ENCODE measurements around the gene USP54. TPM values are rescaled to one million over a fixed set of nuclear protein-coding genes. Genes with fewer than 3 reads are reported as not detected.

Gene USP54
- total RNA-seq, 1 donor from 2014 or later = 5.8 TPM

DNA sequence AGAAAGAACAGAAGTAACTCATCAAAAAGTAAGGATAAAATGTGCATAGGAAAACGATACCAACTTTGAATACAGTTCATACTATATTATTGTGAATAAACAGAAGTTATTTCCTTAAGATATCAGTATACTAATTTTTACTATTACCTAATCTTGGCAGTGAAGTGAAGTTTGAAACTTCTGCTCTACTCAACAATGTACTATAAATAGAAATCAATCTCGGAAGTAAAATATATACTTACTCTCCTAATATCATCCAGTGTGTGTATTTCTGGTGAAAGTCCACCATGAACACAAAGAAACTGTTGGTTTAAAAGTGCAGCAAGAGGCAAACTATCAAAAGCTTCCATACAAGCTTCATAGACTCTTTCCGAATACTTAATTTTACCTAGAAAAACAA, 119.9 kb downstream of the USP54 start:
- DNase-seq (ENCODE audit: low read depth in 2 of 2) = no peak

DNA sequence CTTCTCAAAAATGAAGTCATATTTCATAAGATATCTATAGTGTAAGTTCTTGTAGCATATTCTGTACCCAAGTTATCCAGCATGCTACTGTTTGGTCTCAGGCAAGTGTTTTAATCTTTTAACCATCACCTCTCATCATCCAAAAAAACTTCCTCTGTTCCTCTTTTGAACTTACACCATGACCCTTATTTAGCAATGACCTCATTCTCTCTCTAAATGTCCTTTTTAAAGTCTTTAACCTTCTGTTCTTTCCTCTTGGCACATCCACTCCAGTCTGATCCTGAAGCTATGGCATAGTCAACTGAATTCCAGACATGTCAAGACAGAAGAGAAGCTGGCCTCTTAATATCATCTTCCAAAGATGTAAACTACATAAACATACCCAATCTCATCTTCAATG, 121.6 kb downstream of the USP54 start:
- no peak for DNase-seq (ENCODE audit: low read depth in 2 of 2)

DNA sequence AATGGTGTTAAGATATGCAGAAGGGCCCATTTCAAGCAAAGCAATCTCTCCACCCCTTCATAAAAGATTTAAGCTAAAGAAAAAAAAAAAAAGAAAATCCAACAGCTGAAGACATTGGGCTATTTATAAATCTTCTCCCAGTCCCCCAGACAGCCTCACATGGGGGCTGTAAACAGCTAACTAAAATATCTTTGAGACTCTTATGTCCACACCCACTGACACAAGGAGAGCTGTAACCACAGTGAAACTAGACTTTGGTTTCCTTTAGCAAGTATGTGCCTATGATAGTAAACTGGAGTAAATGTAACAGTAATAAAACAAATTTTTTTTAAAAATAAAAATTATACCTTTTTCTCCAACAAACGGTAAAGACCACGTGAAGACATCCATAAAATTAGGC, 123.9 kb downstream of the USP54 start:
- no peak for DNase-seq (ENCODE audit: low read depth in 2 of 2)

DNA sequence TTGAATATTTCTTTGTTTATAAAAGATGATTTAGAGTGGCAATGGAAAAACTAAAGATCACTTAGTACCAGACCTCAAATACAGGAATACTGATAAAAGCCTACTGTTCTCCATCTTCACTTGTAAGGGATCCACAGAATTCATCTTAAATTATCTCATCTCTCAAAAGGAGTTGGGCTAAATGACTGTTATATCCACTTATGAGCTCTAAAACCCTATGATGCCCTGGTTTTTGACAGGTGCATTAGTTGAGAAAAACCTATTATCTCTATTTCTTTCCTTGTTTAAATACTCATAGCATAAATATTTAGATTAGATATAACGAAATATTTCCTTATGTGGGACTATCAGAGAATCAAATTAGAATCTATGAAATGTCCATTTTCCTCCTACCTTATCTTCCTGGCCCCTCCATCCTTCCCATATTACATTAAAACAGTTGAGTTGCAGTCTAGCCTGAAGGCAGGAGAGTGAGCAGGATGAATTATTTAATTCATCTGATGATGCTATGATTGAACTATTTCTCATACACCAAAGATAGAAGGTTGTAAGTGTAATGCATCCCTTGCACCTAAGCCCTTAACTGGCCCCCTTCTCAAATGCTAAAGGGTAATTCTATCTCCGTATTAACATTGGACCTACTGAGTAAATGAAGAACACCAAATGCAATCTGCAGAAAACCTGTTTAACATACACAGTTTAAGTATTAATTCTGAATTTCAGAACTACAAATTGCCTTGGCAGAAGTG, 125.0 kb downstream of the USP54 start:
- DNase-seq (ENCODE audit: low read depth in 2 of 2) = no peak

DNA sequence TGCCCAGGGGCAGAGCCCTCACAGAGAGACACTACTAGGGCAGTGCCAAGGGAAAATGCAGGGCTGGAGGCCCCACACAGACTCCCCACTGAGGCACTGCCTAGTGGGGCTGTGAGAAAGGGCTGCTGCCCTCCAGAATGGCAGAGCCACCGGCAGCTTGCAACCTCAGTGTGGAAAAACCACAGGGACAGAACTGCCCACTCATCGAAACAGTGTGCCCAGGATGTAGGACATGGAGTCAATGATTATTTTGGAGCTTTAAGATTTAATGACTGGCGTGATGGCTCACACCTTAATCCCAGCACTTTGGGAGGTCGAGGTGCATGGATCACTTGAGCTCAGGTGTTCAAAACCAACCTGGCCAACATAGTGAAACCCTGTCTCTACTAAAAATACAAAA, 130.2 kb downstream of the USP54 start:
- DNase-seq (ENCODE audit: low read depth in 2 of 2) = no peak

DNA sequence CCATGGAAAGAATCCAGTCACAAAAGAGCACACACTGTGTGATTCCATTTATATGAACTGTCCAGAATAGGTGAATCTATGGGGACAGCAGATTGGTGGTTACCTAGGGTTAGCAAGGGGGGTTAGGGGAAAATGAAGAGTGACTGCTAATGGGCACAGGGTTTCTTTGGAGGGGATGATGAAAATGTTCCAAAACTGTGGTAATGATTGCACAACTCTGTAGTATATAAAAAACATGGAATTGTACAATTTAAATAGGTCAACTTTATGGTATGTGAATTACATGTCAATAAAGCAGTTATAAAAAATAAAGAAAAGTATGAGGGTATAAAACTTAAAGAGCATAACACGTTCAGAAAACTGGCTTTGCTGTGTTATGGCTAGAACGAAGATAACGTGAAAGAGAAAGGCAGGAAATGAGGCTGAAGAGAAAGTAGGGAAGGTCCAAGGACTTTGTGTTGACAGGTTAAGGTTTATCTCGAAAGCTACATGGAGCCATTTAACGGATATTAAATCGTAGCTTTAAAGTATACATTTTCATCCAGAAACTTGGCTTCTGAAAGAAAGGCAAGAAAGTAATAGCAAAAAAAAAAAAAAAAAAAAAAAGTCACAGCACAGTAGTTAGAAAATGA, 131.3 kb downstream of the USP54 start:
- no peak for DNase-seq (ENCODE audit: low read depth in 2 of 2)

DNA sequence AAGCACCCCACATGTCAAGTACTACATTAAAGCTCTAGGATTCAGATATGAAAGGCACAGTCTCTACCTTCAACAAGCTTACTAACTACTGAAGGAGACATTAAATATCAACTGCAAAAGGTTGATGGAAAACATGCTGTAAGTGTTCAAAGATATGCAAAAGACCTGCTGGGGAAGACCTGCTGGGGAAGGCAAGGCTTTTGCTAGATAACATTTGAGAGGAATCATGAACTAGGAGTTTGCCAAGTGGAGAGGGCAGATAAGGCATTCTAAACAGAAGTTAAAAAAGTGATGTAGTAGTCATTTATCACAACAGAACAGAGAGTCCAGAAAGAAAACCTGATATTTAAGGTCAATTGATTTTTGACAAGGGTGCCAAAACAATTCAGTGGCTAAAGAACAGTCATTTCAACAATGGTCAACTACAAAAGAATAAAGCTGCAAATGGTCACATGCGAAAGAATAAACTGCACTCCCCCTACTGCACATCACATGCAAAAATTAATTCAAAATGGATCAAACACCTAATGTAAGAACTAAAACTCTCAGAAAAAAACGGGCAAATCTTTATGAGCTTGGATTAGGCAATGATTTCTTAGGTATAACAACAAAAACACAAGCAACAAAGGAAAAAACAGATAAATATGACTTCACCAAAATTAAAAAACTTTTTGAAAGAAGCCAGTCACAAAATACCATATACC, 134.8 kb downstream of the USP54 start:
- no peak for DNase-seq (ENCODE audit: low read depth in 2 of 2)

DNA sequence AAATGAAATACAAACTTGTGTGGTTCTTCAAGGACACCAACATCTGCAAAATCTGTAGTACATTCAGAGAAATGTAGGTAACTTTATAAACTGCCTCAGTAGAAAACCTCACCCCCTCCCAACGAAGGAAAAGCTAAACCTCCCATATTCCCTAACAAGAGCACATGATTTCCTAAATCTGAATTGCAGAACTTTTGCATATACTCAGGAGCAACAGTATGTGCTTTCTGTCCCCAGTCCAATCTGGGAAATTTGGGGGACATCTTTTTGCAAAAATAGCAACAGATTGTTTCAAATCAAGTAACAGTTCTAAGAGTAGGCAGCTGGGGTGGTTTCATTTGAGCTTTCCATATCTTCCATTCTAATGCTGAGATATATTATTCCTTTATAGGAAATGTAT, 142.0 kb downstream of the USP54 start:
- DNase-seq (ENCODE audit: low read depth in 2 of 2) = no peak

DNA sequence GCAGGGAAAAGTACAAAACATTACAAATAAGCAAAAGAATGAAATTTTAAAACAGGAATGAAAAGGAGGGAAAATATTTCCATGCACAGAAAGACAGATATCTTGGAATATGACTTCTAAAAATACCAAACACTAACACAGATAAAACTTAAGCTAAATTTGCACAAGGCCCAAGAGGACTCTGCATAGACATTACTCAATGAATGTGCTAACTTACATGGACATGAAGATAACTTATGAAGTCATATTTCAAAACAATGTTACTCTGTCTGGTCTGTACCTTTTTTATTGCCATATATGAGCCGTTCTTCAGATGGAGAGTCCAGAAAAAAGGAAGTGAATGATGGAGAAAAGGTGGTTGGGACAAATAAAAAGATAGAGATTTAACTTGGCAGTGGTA, 142.8 kb downstream of the USP54 start:
- DNase-seq (ENCODE audit: low read depth in 2 of 2) = no peak

Other genes with a start within 250 kb of the USP54 start
- gene CFAP70, start 232.5 kb downstream of the USP54 start, total RNA-seq = 0.13 and 0.26 TPM in 2 replicates
- 89.6 and 101 TPM in 2 replicates for gene ANXA7, start 177.3 kb downstream of the USP54 start, total RNA-seq
- 0.39 and 0.63 TPM in 2 replicates for gene MSS51, start 157.8 kb downstream of the USP54 start, total RNA-seq
- 7.2 and 11.4 TPM in 2 replicates for gene PPP3CB, start 95.3 kb downstream of the USP54 start, total RNA-seq
- not detected in 2 replicates for gene MYOZ1, start 50.1 kb upstream of the USP54 start, total RNA-seq
- not detected in 2 replicates for gene SYNPO2L, start 64.7 kb upstream of the USP54 start, total RNA-seq
- gene AGAP5, start 106.8 kb upstream of the USP54 start, total RNA-seq = 0.90 and 1.3 TPM in 2 replicates
- 48.4 and 58.4 TPM in 2 replicates for gene SEC24C, start 153.0 kb upstream of the USP54 start, total RNA-seq
- gene CHCHD1, start 190.7 kb upstream of the USP54 start, total RNA-seq = 18.1 and 25.3 TPM in 2 replicates
- gene ZSWIM8, start 194.3 kb upstream of the USP54 start, total RNA-seq = 37.7 and 55.0 TPM in 2 replicates
- 3.7 and 7.6 TPM in 2 replicates for gene NDST2, start 220.3 kb upstream of the USP54 start, total RNA-seq